Transverse colon (tissue), 4 donors: ENCODE data around the gene SH3BP5L.

Experiments
- CTCF ChIP-seq, 5 experiments: fragments of 200-600 bp in 3 of 5; fragments of 450-650 bp in 2 of 5; sonication (generic) in 3 of 5; IDR thresholded peaks; 1 replicate in 2 of 5; 2 replicates in 3 of 5; pipeline ENCODE4 v1.5.1; 2016 to 2017; ENCODE audit warnings: antibody characterized with exemption in 5 of 5, inconsistent platforms in 3 of 5, mild to moderate bottlenecking in 2 of 5, moderate library complexity in 1 of 5
- EP300 ChIP-seq: sonication (generic); formaldehyde crosslinking; IDR thresholded peaks from one replicate; pipeline ENCODE4 v1.6.1; 2017; ENCODE audit warnings: antibody characterized with exemption, low read depth
- POLR2A ChIP-seq: fragments of 450-650 bp; IDR thresholded peaks from one replicate; pipeline ENCODE4 v1.6.1; 2016; ENCODE audit warnings: antibody characterized with exemption, mild to moderate bottlenecking, moderate library complexity
- POLR2AphosphoS5 ChIP-seq, 3 donors: sonication (generic); formaldehyde crosslinking; IDR thresholded peaks; one replicate each; pipeline ENCODE4 v1.6.1; 2016; ENCODE audit warnings: antibody characterized with exemption in 3 of 3

GRCh38 chr1:248825909-248826760 is at the start of gene SH3BP5L:
- TF ChIP-seq CTCF (IDR thresholded peaks at IDR 0.05) (peak; percentile 51 to 81 (median 66)), POLR2A (peak; percentile 81), EP300 (no peak), POLR2AphosphoS5 (IDR thresholded peaks at IDR 0.05) (peak; percentile 27 to 91 (median 86))
